HCT116 (cell line): Measurements from ENCODE around the gene SZT2. TPM values are rescaled to one million over a fixed set of nuclear protein-coding genes. Genes with fewer than 3 reads are reported as not detected.
A peak's percentile ranks its signal among the peaks of the same experiment; 100 is the strongest.

Source experiments
- ATAC-seq: fragments of 200-7000 bp; cut with Tn5 transposase; 2 replicates; pipeline ENCODE4 v1.9.1; 2020; ENCODE audit warnings: mild to moderate bottlenecking, moderate library complexity
- BruUV-seq: library from RNA; stranded (reverse); fragments of 400-500 nt; replicated peaks from 2 replicates; lab custom pipeline; 2021; lab: Mats Ljungman, UMichigan
- CTCF ChIA-PET: fragments of 300-600 bp; sonication (Branson Sonifier 250); formaldehyde crosslinking; loops from one replicate; lab custom pipeline; 2021; ENCODE audit warnings: antibody characterized with exemption; lab: Charles Lee
- POLR2A ChIA-PET: fragments of 300-600, 350-600 bp; sonication (Branson Sonifier 250); formaldehyde crosslinking; loops from one replicate; lab custom pipeline; 2021; ENCODE audit warnings: antibody characterized with exemption; lab: Charles Lee
- RAD21 ChIA-PET, 2 experiments: fragments of 300-600 bp; sonication (Branson Sonifier 250); formaldehyde crosslinking; loops; one replicate each; lab custom pipeline; 2023; ENCODE audit warnings: low total read pairs in 2 of 2; ENCODE audit not compliant: uncharacterized antibody in 2 of 2, unreplicated experiment in 2 of 2, low non-redundant PET in 1 of 2; lab: Charles Lee
- DNase-seq: peaks from one replicate; pipeline ENCODE4 v3.0.0-alpha.2; 2010; ENCODE audit warnings: low read depth, low spot score
- H2AFZ ChIP-seq: fragments of 200-600 bp; shearing (Covaris generic), sonication (generic); 2 replicates; pipeline ENCODE4 v1.6.1; 2017; ENCODE audit warnings: low read depth, mixed run types, mixed read lengths, antibody characterized with exemption, low read length; ENCODE audit not compliant: poor library complexity, severe bottlenecking
- H3K27ac ChIP-seq: 2 replicates; pipeline ENCODE4 v1.5.1; 2012; ENCODE audit warnings: low read depth, low read length
- H3K27me3 ChIP-seq: fragments of 200-600 bp; sonication (generic); 2 replicates; pipeline ENCODE4 v1.6.1; 2016; ENCODE audit warnings: mixed run types, low read length, mixed read lengths; ENCODE audit not compliant: insufficient read depth
- H3K36me3 ChIP-seq, 2 experiments: fragments of 200-500 bp in 1 of 2; fragments of 200-600 bp in 1 of 2; sonication (Bioruptor generic) in 1 of 2; sonication (generic) in 1 of 2; 2 replicates each; pipeline versions ENCODE4 v1.5.1 to v1.6.1; 2014 to 2016; ENCODE audit warnings: low read length in 2 of 2, inconsistent platforms in 1 of 2, mixed read lengths in 1 of 2, mixed run types in 1 of 2; ENCODE audit not compliant: insufficient read depth in 2 of 2, control insufficient read depth in 1 of 2
- H3K4me1 ChIP-seq, 2 experiments: fragments of 200-600 bp in 1 of 2; sonication (generic) in 1 of 2; 2 replicates each; pipeline versions ENCODE4 v1.5.1 to v1.6.1; 2012 to 2017; ENCODE audit warnings: low read length in 2 of 2, inconsistent platforms in 1 of 2, mild to moderate bottlenecking in 1 of 2, mixed read lengths in 1 of 2, mixed run types in 1 of 2, moderate library complexity in 1 of 2; ENCODE audit not compliant: insufficient read depth in 2 of 2, control insufficient read depth in 1 of 2
- H3K4me2 ChIP-seq: fragments of 200-600 bp; sonication (generic); 2 replicates; pipeline ENCODE4 v1.6.1; 2017; ENCODE audit warnings: mixed run types, low read length, mixed read lengths
- H3K4me3 ChIP-seq, 2 experiments: fragments of 200-600 bp in 1 of 2; sonication (generic) in 1 of 2; replicated peaks in 1 of 2; 2 replicates each; pipeline ENCODE4 v1.5.1; 2011 to 2016; ENCODE audit warnings: low read length in 2 of 2, control low read depth in 1 of 2, low read depth in 1 of 2, mild to moderate bottlenecking in 1 of 2, mixed read lengths in 1 of 2, mixed run types in 1 of 2
- H3K79me2 ChIP-seq: fragments of 200-600 bp; sonication (generic); 2 replicates; pipeline ENCODE4 v1.6.1; 2017; ENCODE audit warnings: mild to moderate bottlenecking, mixed run types, low read length, moderate library complexity, mixed read lengths; ENCODE audit not compliant: insufficient read depth
- H3K9ac ChIP-seq: fragments of 200-600 bp; sonication (generic); 2 replicates; pipeline ENCODE4 v1.6.1; 2016; ENCODE audit warnings: low read length, mixed read lengths
- H3K9me2 ChIP-seq: fragments of 200-600 bp; sonication (generic), shearing (Covaris generic); 2 replicates; pipeline ENCODE4 v1.6.1; 2017; ENCODE audit warnings: mixed run types, mild to moderate bottlenecking, moderate library complexity; ENCODE audit not compliant: insufficient read depth
- H3K9me3 ChIP-seq, 2 experiments: fragments of 200-500 bp in 1 of 2; fragments of 200-600 bp in 1 of 2; sonication (Bioruptor generic) in 1 of 2; sonication (generic) in 1 of 2; 2 replicates each; pipeline ENCODE4 v1.6.1; 2014 to 2017; ENCODE audit warnings: low read length in 2 of 2, mixed read lengths in 2 of 2, inconsistent platforms in 1 of 2, low read depth in 1 of 2, mild to moderate bottlenecking in 1 of 2, mixed run types in 1 of 2, moderate library complexity in 1 of 2; ENCODE audit not compliant: control insufficient read depth in 1 of 2, insufficient read depth in 1 of 2
- H4K20me1 ChIP-seq: fragments of 200-600 bp; sonication (generic), shearing (Covaris generic); 2 replicates; pipeline ENCODE4 v1.6.1; 2017; ENCODE audit warnings: mixed run types, mild to moderate bottlenecking, moderate library complexity; ENCODE audit not compliant: insufficient read depth
- ATF3 ChIP-seq: IDR thresholded peaks from 2 replicates; pipeline ENCODE4 v1.6.1; 2012
- CBX3 ChIP-seq: IDR thresholded peaks from 2 replicates; pipeline ENCODE4 v1.6.1; 2012; ENCODE audit warnings: low read depth
- CEBPB ChIP-seq: IDR thresholded peaks from 2 replicates; pipeline ENCODE4 v1.6.1; 2012; ENCODE audit warnings: low read depth
- ELF1 ChIP-seq: IDR thresholded peaks from 2 replicates; pipeline ENCODE4 v1.6.1; 2012; ENCODE audit warnings: low read depth, borderline replicate concordance
- EZH2 ChIP-seq: fragments of 200-600 bp; sonication (generic); IDR thresholded peaks from 2 replicates; pipeline ENCODE4 v1.6.1; 2017; ENCODE audit warnings: antibody characterized with exemption, mixed run types
- EZH2phosphoT487 ChIP-seq: fragments of 200-600 bp; IDR thresholded peaks from 2 replicates; pipeline ENCODE4 v1.6.1; 2018; ENCODE audit warnings: antibody characterized with exemption, borderline replicate concordance
- FOSL1 ChIP-seq: IDR thresholded peaks from 2 replicates; pipeline ENCODE4 v1.6.1; 2012; ENCODE audit warnings: low read depth
- JUND ChIP-seq: IDR thresholded peaks from 2 replicates; pipeline ENCODE4 v1.6.1; 2012
- POLR2A ChIP-seq: IDR thresholded peaks from 2 replicates; pipeline ENCODE4 v1.7.0; 2011; ENCODE audit warnings: borderline replicate concordance; ENCODE audit not compliant: insufficient read depth, insufficient read length; ENCODE audit errors: extremely low read depth
- RAD21 ChIP-seq: IDR thresholded peaks from 2 replicates; pipeline ENCODE4 v1.6.1; 2012; ENCODE audit warnings: low read depth, mild to moderate bottlenecking
- SIN3A ChIP-seq: IDR thresholded peaks from 2 replicates; pipeline ENCODE4 v1.6.1; 2012; ENCODE audit warnings: low read depth
- ZNF274 ChIP-seq: fragments of 200-500 bp; sonication (Bioruptor generic); IDR thresholded peaks from 2 replicates; pipeline ENCODE4 v1.6.1; 2014; ENCODE audit warnings: mild to moderate bottlenecking, low read depth, low read length, inconsistent platforms
- intact Hi-C: fragments of 100-400 bp; cut with micrococcal nuclease; formaldehyde crosslinking; loops from 2 replicates; pipeline ENCODE4 v1.10.0; 2022
- total RNA-seq: library from RNA; stranded (reverse); gene quantifications from one replicate; pipeline ENCODE4 v1.2.1, GENCODE V29; 2021; ENCODE audit not compliant: unreplicated experiment
- TF ChIP-seq, protein P1 (sequence below): IDR thresholded peaks from 2 replicates; pipeline ENCODE4 v1.6.1; 2011; ENCODE audit warnings: mild to moderate bottlenecking, low read length, moderate library complexity; ENCODE audit not compliant: insufficient replicate concordance; ENCODE audit errors: extremely low read depth
- TF ChIP-seq, protein P2 (sequence below): IDR thresholded peaks from 2 replicates; pipeline ENCODE4 v1.6.1; 2012

The SZT2 gene
- total RNA-seq, 1 experiment from 2014 or later: 43.0 TPM

- ChIA-PET POLR2A (no interaction called here), RAD21 (no interaction called here), CTCF (no interaction called here)
- Histone ChIP-seq H2AFZ (no peak overlapping the region), H3K36me3 (peaks cover 16 to 42% of the 10 kb centered on the region in 2 experiments; a peak in 3 of 4 replicates), H4K20me1 (no peaks in the 10 kb centered on the region), H3K27ac (no peak overlapping the region), H3K4me3 (no peak overlapping the region), H3K79me2 (no peaks in the 10 kb centered on the region), H3K27me3 (no peaks in the 10 kb centered on the region), H3K9ac (no peak overlapping the region), H3K9me3 (no peaks in the 10 kb centered on the region), H3K9me2 (no peaks in the 10 kb centered on the region), H3K4me2 (no peak overlapping the region), H3K4me1 (peaks cover 8 to 35% of the 10 kb centered on the region in 2 experiments)
- intact Hi-C loops: no loop called here
- ATAC-seq (no peak), DNase-seq (no peak)
- TSS peak; percentile 10 for BruUV-seq
- no peak for TF ChIP-seq EZH2phosphoT487
- TF ChIP-seq, protein P1, sequence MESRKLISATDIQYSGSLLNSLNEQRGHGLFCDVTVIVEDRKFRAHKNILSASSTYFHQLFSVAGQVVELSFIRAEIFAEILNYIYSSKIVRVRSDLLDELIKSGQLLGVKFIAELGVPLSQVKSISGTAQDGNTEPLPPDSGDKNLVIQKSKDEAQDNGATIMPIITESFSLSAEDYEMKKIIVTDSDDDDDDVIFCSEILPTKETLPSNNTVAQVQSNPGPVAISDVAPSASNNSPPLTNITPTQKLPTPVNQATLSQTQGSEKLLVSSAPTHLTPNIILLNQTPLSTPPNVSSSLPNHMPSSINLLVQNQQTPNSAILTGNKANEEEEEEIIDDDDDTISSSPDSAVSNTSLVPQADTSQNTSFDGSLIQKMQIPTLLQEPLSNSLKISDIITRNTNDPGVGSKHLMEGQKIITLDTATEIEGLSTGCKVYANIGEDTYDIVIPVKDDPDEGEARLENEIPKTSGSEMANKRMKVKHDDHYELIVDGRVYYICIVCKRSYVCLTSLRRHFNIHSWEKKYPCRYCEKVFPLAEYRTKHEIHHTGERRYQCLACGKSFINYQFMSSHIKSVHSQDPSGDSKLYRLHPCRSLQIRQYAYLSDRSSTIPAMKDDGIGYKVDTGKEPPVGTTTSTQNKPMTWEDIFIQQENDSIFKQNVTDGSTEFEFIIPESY: no peak
- TF ChIP-seq, all 23 proteins: peak for 0
Measured at GRCh38 chr1:43427941-43428340, 38.2 kb downstream of the SZT2 start.

- no peak for DNase-seq
- TF ChIP-seq CBX3: no peak
- TF ChIP-seq SIN3A: no peak
- TF ChIP-seq FOSL1: no peak
- TF ChIP-seq, protein P2, sequence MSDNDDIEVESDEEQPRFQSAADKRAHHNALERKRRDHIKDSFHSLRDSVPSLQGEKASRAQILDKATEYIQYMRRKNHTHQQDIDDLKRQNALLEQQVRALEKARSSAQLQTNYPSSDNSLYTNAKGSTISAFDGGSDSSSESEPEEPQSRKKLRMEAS: no peak
- TF ChIP-seq CEBPB: no peak
- no peak for TF ChIP-seq RAD21
- no peak for TF ChIP-seq POLR2A
- no peak for TF ChIP-seq EZH2phosphoT487
- TF ChIP-seq ATF3: no peak
- no peak for TF ChIP-seq JUND
- no peak for TF ChIP-seq ELF1
- TF ChIP-seq ZNF274: no peak
- no peak for TF ChIP-seq EZH2
- TF ChIP-seq, all 23 proteins: peak for 0
- ChIA-PET RAD21 (no interaction called here), POLR2A (no interaction called here), CTCF (no interaction called here)
- H3K4me3 ChIP-seq: no peak overlapping the region
- no peaks in the 10 kb centered on the region for H4K20me1 ChIP-seq
- H3K4me2 ChIP-seq: no peak overlapping the region
- no peak overlapping the region for H3K9ac ChIP-seq
- H3K79me2 ChIP-seq: no peaks in the 10 kb centered on the region
- no peaks in the 10 kb centered on the region for H3K27me3 ChIP-seq
- H3K27ac ChIP-seq: no peak overlapping the region
- H3K36me3 ChIP-seq: peaks cover 19 to 36% of the 10 kb centered on the region in 2 experiments; a peak in 3 of 4 replicates
- no peaks in the 10 kb centered on the region for H3K9me3 ChIP-seq
- H3K4me1 ChIP-seq: peaks cover 0 to 11% of the 10 kb centered on the region in 2 experiments; a peak in 2 of 4 replicates
- no TSS peak for BruUV-seq
- no peaks in the 10 kb centered on the region for H3K9me2 ChIP-seq
- intact Hi-C loops: no loop called here
- H2AFZ ChIP-seq: no peak overlapping the region
- ATAC-seq: no peak
Measured at GRCh38 chr1:43430831-43431230, 41.1 kb downstream of the SZT2 start.
